ENCODE data around the gene DTYMK. TPM values are rescaled to one million over a fixed set of nuclear protein-coding genes. Genes with fewer than 3 reads are reported as not detected.

The DTYMK gene
- total RNA-seq, 1 experiment from 2014 or later: 66.3 TPM

DNA sequence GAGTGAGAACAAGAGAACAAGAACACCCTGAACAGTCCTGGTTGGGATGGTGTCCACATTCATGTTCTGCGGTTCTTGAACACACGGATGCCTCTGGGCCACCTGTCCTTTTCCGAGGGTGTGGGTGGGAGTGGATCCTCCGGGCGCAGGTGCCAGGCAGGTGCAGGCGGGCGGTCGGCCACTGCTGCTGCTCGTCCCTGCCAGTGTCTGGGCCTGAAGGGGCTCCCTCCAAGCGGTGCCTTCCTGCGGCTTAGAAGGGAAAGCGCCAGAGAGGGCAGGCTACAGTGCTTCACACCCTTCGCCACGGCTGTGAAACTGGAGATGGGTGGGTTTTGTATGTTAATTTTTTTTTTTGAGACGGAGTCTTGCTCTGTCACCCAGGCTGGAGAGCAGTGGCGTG lies 39.8 kb upstream of the DTYMK start:
- Mint-ChIP-seq H3K36me3 (ENCODE audit: insufficient read depth, unreplicated experiment) (peaks cover 50% of the 10 kb centered on the region), H3K27me3 (ENCODE audit: insufficient read depth, unreplicated experiment) (no peaks in the 10 kb centered on the region), H3K27ac (ENCODE audit: low read depth, unreplicated experiment) (no peak overlapping the region), H3K4me1 (ENCODE audit: insufficient read depth, unreplicated experiment) (no peaks in the 10 kb centered on the region), H3K9me3 (ENCODE audit: unreplicated experiment) (no peaks in the 10 kb centered on the region), H3K4me3 (ENCODE audit: unreplicated experiment) (no peak overlapping the region)
- no peak for DNase-seq (ENCODE audit: unreplicated experiment)
- ChIA-PET CTCF (no interaction called here), POLR2A (no interaction called here)
- BruUV-seq (replicated peaks): no TSS peak
- intact Hi-C loops (cut with micrococcal nuclease): no loop called here
- TF ChIP-seq, protein P1, sequence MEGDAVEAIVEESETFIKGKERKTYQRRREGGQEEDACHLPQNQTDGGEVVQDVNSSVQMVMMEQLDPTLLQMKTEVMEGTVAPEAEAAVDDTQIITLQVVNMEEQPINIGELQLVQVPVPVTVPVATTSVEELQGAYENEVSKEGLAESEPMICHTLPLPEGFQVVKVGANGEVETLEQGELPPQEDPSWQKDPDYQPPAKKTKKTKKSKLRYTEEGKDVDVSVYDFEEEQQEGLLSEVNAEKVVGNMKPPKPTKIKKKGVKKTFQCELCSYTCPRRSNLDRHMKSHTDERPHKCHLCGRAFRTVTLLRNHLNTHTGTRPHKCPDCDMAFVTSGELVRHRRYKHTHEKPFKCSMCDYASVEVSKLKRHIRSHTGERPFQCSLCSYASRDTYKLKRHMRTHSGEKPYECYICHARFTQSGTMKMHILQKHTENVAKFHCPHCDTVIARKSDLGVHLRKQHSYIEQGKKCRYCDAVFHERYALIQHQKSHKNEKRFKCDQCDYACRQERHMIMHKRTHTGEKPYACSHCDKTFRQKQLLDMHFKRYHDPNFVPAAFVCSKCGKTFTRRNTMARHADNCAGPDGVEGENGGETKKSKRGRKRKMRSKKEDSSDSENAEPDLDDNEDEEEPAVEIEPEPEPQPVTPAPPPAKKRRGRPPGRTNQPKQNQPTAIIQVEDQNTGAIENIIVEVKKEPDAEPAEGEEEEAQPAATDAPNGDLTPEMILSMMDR (IDR thresholded peaks at IDR 0.05; ENCODE audit: unreplicated experiment): no peak

DNA sequence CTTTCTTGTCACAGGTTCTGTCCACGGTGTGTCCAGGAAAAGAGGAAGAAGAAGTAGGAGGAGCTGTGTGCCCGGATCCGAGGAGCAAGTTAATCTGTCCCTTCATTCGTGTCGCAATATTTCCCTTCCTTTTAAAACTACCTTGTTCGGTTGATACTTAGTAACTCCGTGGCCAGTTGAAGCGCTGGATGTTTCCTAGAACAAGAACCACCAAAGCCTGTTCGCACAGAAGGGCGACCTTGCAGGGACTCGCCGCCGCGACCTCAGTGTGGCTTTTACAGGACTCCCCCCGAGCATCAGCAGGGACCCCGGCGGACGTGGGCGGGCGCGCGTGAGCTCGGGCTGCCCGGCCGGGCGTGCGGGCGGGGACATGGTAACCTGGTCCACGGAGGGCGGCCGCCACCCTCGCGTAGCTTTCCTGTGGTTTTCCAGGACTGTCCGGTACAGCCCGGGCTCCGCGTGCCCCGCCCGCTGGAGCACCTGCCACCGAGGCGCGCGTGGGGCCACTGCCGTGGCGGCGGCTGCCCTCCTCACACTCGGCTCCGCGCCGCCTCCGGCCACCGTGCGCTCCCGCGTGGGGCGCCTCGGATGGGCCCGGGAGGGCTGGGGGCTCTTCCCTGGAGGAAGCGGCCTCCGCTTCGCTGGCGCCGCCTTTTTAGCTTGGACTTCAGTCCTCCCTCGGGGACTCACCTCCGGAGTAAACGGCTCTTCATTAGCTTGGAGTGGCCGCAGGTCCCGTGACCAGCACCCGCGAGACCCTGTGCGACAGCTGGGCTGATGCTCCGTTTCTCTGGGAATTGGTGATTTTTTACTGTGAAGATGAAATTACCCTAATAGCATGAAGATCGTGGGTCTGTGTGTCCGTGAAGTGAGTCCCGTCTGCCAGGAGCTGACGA lies 38.6 kb upstream of the DTYMK start:
- Mint-ChIP-seq H3K4me3 (ENCODE audit: unreplicated experiment) (no peak overlapping the region), H3K27ac (ENCODE audit: low read depth, unreplicated experiment) (no peak overlapping the region), H3K4me1 (ENCODE audit: insufficient read depth, unreplicated experiment) (no peaks in the 10 kb centered on the region), H3K27me3 (ENCODE audit: insufficient read depth, unreplicated experiment) (no peaks in the 10 kb centered on the region), H3K9me3 (ENCODE audit: unreplicated experiment) (no peaks in the 10 kb centered on the region), H3K36me3 (ENCODE audit: insufficient read depth, unreplicated experiment) (peaks cover 56% of the 10 kb centered on the region)
- TF ChIP-seq, protein P1 (IDR thresholded peaks at IDR 0.05; ENCODE audit: unreplicated experiment): no peak
- intact Hi-C loops (cut with micrococcal nuclease): no loop called here
- ChIA-PET CTCF (interaction anchor here (0.6 to 1.1 kb wide), 3 partner anchors 22 to 874 kb away, joined by 3 to 4 read pairs (median 4); no protein-coding TSS in a partner anchor), POLR2A (no interaction called here)
- DNase-seq (ENCODE audit: unreplicated experiment): no peak
- BruUV-seq (replicated peaks): no TSS peak

DNA sequence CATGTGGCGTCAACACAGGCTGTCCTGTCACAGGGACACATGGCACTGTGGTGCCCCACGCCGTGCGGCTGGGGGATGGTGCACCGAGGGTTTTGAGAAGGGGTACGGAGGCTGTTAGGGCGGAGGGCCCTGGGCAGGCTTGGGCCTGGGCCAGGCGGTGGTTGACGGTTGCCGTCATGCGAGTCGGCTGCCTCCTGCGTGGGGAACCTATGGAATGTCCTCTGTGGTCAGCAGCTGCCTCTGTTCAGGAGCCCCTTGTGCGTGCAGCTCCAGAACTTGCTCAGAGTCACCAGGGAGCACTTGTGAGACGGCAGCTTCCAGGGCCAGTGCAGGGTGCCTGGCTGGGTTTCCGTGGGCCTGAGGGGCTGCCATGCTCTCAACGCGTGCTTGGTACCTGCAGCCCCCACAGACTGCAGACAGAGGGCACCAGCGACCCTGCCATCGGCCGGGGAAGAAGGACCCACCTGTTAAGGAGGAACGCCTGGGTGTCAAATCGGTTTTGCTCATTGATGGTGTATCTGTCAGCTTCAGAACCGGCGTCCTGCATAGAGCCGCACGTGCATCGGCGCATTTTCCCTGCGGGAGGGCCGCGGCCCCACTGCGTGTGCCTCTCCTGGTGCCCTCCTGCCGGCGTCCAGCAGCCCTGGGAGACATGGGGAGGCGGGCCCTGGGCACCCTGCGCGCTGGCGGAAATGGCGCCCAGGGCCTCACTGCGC lies 37.8 kb upstream of the DTYMK start:
- no peaks in the 10 kb centered on the region for H3K27me3 Mint-ChIP-seq (ENCODE audit: insufficient read depth, unreplicated experiment)
- H3K4me3 Mint-ChIP-seq (ENCODE audit: unreplicated experiment): no peak overlapping the region
- TF ChIP-seq, protein P1 (IDR thresholded peaks at IDR 0.05; ENCODE audit: unreplicated experiment): no peak
- intact Hi-C loops (cut with micrococcal nuclease): no loop called here
- BruUV-seq (replicated peaks): no TSS peak
- H3K27ac Mint-ChIP-seq (ENCODE audit: low read depth, unreplicated experiment): no peak overlapping the region
- no peak for DNase-seq (ENCODE audit: unreplicated experiment)
- H3K4me1 Mint-ChIP-seq (ENCODE audit: insufficient read depth, unreplicated experiment): no peaks in the 10 kb centered on the region
- CTCF ChIA-PET: interaction anchor here (1.0 to 1.1 kb wide), 2 partner anchors 21 to 154 kb away, joined by 4 read pairs; no protein-coding TSS in a partner anchor
- POLR2A ChIA-PET: no interaction called here
- H3K36me3 Mint-ChIP-seq (ENCODE audit: insufficient read depth, unreplicated experiment): peaks cover 55% of the 10 kb centered on the region
- no peaks in the 10 kb centered on the region for H3K9me3 Mint-ChIP-seq (ENCODE audit: unreplicated experiment)

DNA sequence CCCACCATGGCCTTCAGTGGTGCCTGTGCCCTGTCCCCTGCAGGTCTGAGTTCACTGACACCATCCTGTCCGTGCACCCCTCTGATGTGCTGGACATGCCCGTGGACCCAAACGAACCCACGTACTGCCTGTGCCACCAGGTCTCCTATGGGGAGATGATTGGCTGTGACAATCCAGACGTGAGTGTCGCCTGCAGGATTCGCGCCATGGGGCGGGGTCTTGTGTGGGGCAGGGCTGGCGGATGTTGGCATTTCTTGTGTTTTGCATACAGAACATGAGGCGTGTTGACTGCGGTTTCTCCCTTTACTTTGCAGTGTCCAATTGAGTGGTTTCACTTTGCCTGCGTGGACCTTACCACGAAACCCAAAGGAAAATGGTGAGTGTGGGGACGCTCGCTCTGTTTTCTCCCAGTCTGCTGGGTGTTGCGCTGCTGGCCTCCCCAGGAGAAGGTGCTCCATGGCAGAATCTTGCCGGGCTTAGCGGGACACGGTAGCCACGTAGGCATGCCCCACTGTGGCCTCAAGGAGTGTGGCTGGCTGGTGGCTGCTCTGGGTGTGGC lies 36.4 kb upstream of the DTYMK start:
- TF ChIP-seq, protein P1 (IDR thresholded peaks at IDR 0.05; ENCODE audit: unreplicated experiment): no peak
- Mint-ChIP-seq H3K4me1 (ENCODE audit: insufficient read depth, unreplicated experiment) (no peaks in the 10 kb centered on the region), H3K4me3 (ENCODE audit: unreplicated experiment) (no peak overlapping the region), H3K36me3 (ENCODE audit: insufficient read depth, unreplicated experiment) (peaks cover 68% of the 10 kb centered on the region), H3K27me3 (ENCODE audit: insufficient read depth, unreplicated experiment) (no peaks in the 10 kb centered on the region), H3K27ac (ENCODE audit: low read depth, unreplicated experiment) (no peak overlapping the region), H3K9me3 (ENCODE audit: unreplicated experiment) (no peaks in the 10 kb centered on the region)
- intact Hi-C loops (cut with micrococcal nuclease): no loop called here
- CTCF ChIA-PET: no interaction called here
- no peak for DNase-seq (ENCODE audit: unreplicated experiment)
- POLR2A ChIA-PET: no interaction called here
- BruUV-seq (replicated peaks): no TSS peak
